Mesodermal cell (in vitro differentiated cells): ENCODE results near the gene IL1RL1.

ENCODE experiments used
- H3K27ac ChIP-seq: 2 replicates; pipeline ENCODE4 v1.7.0; 2013; ENCODE audit warnings: mild to moderate bottlenecking, low read depth, low read length, moderate library complexity; ENCODE audit not compliant: severe bottlenecking
- H3K36me3 ChIP-seq: 2 replicates; pipeline ENCODE4 v1.7.1; 2013; ENCODE audit warnings: mild to moderate bottlenecking, low read length, moderate library complexity; ENCODE audit not compliant: control insufficient read depth, insufficient read depth
- H3K4me1 ChIP-seq: one replicate; pipeline ENCODE4 v1.7.1; 2013; ENCODE audit warnings: mild to moderate bottlenecking, low read length; ENCODE audit not compliant: insufficient read depth, control insufficient read depth, poor library complexity, severe bottlenecking
- H3K4me3 ChIP-seq: 2 replicates; pipeline ENCODE4 v1.7.0; 2013; ENCODE audit warnings: low read length, control low read depth, mild to moderate bottlenecking; ENCODE audit not compliant: insufficient read depth, poor library complexity, severe bottlenecking; ENCODE audit errors: extremely low read depth
- H3K9me3 ChIP-seq: 2 replicates; pipeline ENCODE4 v1.7.1; 2013; ENCODE audit warnings: mild to moderate bottlenecking, low read length, moderate library complexity; ENCODE audit not compliant: control insufficient read depth
- WGBS, 2 experiments: methylation state at CpG; one replicate each; pipeline ENCODE4 v1.1.5; 2013; ENCODE audit warnings: missing lambda C conversion rate in 2 of 2; ENCODE audit not compliant: insufficient coverage in 2 of 2; 5-methylcytosine and 5-hydroxymethylcytosine counted together

IL1RL1 gene

GRCh38 chr2:102337012-102337411 lies 25.6 kb downstream of the IL1RL1 start:
- H3K4me1 ChIP-seq, result peaks cover 22% of the 10 kb centered on the region
- WGBS, 2 experiments, result no CpG with 5 or more reads among the region's 1 CpG
- H3K4me3 ChIP-seq, result no peak overlapping the region
- no peaks in the 10 kb centered on the region for H3K36me3 ChIP-seq
- no peaks in the 10 kb centered on the region for H3K9me3 ChIP-seq
- H3K27ac ChIP-seq, result no peak overlapping the region

DNA sequence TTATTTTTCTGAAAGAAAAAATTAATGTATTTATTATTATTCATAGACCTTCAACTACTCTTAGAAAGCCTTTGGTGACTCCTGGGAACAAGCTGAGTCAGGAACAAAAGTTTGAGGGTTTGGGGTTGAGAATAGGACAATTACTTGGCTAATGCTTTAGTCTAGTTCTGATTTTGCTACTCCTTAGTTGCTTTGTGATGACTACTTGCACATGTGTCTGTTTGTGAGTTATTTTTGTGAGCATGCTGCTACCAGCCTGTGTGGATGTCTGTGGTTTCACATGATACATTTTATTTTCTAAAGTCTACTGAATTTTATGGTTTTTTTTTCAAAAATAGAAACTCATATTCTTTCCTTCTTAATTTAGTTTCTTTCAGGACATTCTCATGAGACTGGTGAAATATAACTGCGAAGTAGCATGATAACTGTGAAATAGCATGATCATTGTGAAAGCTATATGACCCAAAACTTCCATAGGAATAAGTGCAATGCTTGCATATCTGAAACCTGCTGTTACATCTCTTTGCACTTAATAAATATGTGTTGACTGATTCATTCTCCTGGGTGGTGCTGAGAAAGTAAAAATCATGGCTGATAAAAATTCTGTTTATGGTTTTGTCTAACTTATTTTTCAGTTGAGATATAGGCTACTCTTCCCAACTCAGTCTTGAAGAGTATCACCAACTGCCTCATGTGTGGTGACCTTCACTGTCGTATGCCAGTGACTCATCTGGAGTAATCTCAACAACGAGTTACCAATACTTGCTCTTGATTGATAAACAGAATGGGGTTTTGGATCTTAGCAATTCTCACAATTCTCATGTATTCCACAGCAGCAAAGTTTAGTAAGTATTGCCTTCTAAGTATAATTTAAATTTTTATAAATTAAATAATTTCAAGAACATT lies 26.4 kb downstream of the IL1RL1 start:
- Histone ChIP-seq H3K27ac (no peak overlapping the region), H3K36me3 (no peaks in the 10 kb centered on the region), H3K4me3 (no peak overlapping the region), H3K9me3 (no peaks in the 10 kb centered on the region), H3K4me1 (peaks cover 22% of the 10 kb centered on the region)
- WGBS, 2 experiments, result 80% methylated on average over 1 of the region's 3 CpGs; no CpG with 5 or more reads in 1 of the 2 experiments

DNA sequence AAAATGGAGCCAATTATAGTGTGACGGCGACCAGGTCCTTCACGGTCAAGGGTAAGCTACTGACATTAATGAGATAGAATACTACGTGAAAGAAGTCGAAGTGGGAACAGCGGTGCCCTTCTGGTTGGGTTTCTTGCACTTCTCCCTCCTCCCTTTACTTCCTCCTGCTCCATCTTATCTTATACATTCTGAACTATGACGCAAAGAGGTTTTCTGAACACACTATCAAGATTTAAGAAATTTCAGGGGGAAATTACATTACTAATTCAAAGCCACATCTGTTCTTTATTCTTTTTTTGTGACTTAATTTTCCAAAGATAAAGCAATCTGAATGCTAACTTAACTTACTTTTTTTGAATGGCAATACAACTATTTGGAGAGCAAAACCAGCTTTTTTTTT lies 29.4 kb downstream of the IL1RL1 start:
- Histone ChIP-seq H3K4me3 (no peak overlapping the region), H3K27ac (no peak overlapping the region), H3K9me3 (no peaks in the 10 kb centered on the region), H3K36me3 (no peaks in the 10 kb centered on the region), H3K4me1 (peaks cover 19% of the 10 kb centered on the region)
- WGBS, 2 experiments, result 80 to 93% methylated on average over 1 to 4 of the region's 7 CpGs

GRCh38 chr2:102342888-102343287 lies 31.5 kb downstream of the IL1RL1 start:
- H3K4me1 ChIP-seq, result peaks cover 3% of the 10 kb centered on the region
- no peak overlapping the region for H3K4me3 ChIP-seq
- H3K9me3 ChIP-seq, result no peaks in the 10 kb centered on the region
- 100% methylated on average over 2 of the region's 3 CpGs; no CpG with 5 or more reads in 1 of the 2 experiments for WGBS, 2 experiments
- no peak overlapping the region for H3K27ac ChIP-seq
- H3K36me3 ChIP-seq, result no peaks in the 10 kb centered on the region

- Histone ChIP-seq H3K9me3 (no peaks in the 10 kb centered on the region), H3K4me1 (no peaks in the 10 kb centered on the region), H3K36me3 (no peaks in the 10 kb centered on the region), H3K4me3 (no peak overlapping the region), H3K27ac (no peak overlapping the region)
- 72 to 88% methylated on average over 2 to 3 of the region's 3 CpGs for WGBS, 2 experiments
Observed at GRCh38 chr2:102344397-102344796, 33.0 kb downstream of the IL1RL1 start.

DNA sequence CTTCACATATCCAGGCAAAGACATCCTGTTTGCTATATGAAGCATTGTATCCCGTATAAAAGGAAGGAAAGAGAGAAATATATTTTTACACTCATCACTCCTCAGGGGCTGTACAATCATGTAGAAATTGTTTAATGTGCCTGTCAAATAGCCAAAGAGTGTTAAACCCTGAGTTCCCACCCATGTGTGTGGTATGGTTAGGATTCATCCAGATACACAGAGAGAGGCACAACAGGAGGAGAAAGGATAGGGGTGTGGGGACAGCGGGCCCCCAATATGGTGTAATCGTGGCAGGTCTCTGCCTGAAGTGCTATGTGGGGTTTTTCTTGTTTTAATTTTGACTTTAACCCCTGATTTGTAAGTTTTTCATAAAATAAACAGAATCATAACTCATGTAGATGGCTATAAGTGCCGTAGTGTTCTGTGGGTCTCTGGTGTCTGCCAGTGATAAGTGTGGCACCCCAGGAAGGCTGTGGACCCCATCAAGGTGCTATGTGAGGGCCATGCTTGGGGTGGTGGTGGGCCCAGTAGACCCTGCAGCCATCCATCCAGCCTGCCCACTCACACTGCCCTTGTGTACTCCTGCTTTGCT lies 34.1 kb downstream of the IL1RL1 start:
- no peaks in the 10 kb centered on the region for H3K36me3 ChIP-seq
- WGBS, 2 experiments, result 80% methylated on average over 1 of the region's 4 CpGs; no CpG with 5 or more reads in 1 of the 2 experiments
- H3K9me3 ChIP-seq, result no peaks in the 10 kb centered on the region
- H3K4me1 ChIP-seq, result no peaks in the 10 kb centered on the region
- H3K4me3 ChIP-seq, result no peak overlapping the region
- H3K27ac ChIP-seq, result no peak overlapping the region

DNA sequence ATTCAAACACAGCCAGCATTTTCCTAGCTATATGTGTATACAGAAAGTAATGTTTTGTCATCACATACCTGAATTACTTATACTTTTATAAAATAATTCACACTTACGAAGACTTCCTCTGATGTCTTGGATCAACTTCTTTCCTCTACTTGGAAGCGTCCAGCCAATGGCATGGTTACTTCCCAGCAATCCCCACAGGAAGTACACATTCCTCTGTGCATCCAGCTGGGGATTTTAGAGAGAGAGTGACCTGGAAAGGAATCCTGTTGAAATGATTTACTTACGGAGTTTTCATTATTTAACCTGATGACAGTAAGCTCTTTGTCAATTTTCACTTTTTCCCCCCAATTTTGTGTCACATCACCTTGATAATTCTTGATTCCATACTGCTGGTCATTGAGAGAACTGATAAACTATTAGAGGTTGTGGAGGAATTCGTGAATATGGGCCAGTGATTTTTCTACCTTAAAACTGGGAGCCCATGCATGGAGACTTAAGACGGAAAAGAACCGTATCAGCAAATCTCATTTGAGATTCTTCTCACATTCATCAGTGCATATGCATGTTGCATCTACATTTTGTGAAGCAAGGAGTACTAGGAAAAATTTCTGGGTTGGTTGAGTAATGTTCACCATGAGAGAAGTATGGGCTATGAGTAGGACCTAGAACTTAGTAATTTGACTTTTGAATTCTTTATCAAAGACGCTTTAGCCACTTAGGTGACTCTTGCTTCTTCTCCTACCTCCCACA lies 35.2 kb downstream of the IL1RL1 start:
- no peaks in the 10 kb centered on the region for H3K9me3 ChIP-seq
- no peak overlapping the region for H3K27ac ChIP-seq
- H3K4me1 ChIP-seq, result no peaks in the 10 kb centered on the region
- H3K36me3 ChIP-seq, result no peaks in the 10 kb centered on the region
- H3K4me3 ChIP-seq, result no peak overlapping the region
- WGBS, 2 experiments, result 100% methylated on average over 1 to 2 of the region's 7 CpGs

- Histone ChIP-seq H3K4me1 (no peaks in the 10 kb centered on the region), H3K36me3 (no peaks in the 10 kb centered on the region), H3K9me3 (no peaks in the 10 kb centered on the region), H3K4me3 (no peak overlapping the region), H3K27ac (no peak overlapping the region)
- 50% methylated on average over 1 of the region's 1 CpG for WGBS, 2 experiments
Observed at GRCh38 chr2:102350137-102350793, 38.9 kb downstream of the IL1RL1 start.

DNA sequence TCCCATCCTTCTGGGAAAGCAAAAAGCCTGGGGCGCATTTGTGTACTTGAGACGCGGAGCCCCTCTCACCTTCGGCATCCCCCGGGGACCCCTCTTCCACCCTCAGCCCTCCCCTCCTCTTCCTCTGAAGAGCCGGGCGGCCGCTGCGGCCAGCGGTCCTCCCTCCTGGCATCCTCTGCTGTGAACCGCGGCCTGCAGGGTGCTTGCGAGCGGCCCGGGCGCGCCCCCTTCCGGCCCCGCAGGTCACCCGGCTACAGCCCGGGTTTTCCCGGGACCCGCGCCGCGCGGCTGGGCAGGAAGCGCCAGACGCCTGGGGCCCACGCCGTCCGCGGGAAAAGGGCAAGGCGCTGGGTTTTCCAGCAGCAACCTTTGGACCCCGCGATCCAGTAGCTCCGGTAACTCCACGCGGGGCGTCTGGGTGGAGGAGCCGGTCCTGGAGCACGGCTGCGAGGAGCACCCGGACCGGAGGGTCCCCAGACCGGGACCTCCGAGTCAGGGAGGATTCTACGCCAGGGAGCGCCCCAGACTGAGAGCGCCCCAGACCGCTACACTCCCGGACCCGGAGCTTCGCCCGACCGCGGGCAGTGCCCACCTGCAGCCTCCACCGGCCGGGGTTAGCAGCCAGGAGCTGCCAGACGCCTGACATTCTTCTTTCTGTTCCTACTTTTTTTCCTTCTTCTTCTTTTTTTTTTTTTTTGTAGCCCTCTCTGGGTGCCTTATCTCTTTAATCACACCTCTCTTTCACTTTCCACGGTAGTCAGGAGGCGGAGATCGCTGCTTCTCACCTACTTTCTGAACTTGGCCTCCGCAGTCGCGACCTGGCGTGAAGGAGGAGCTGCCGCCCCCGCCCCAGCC lies 44.4 kb downstream of the IL1RL1 start, which contains the start of gene IL18R1:
Gene IL18R1, plus strand, starts transcription at position 271 of the 855 bp plus-strand sequence. CDS start 6,865 bp downstream, outside the sequence.
- Histone ChIP-seq H3K36me3 (no peaks in the 10 kb centered on the region), H3K4me1 (no peaks in the 10 kb centered on the region), H3K27ac (no peak within 1 kb of the TSS), H3K4me3 (peak within 1 kb of the TSS; percentile 49), H3K9me3 (no peaks in the 10 kb centered on the region)
- WGBS, 2 experiments, result 1 to 2% methylated on average over 39 to 58 of the region's 69 CpGs
